Myocyte (in vitro differentiated cells): ENCODE results near the gene FAM114A2. TPM values are rescaled to one million over a fixed set of nuclear protein-coding genes. Genes with fewer than 3 reads are reported as not detected.
"Not testable (repeated sequence)": the region's sequence is repeated elsewhere in the genome, so short reads cannot be mapped to it uniquely, and the experiment has no call there.

Source experiments
- DNase-seq: peaks from one replicate; pipeline ENCODE4 v3.0.0-alpha.2; 2012; ENCODE audit warnings: low read depth
- total RNA-seq: library from RNA; depleted of rRNA; stranded (reverse); fragments of >200 nt; gene quantifications from 2 replicates; pipeline ENCODE4 v1.2.3, GENCODE V29; 2014

The FAM114A2 gene
- total RNA-seq, 1 donor from 2014 or later, result 19.4 TPM

- no peak for DNase-seq
These were observed 10.9 kb upstream of the FAM114A2 start for GRCh38 chr5:154049636-154050035.

DNA sequence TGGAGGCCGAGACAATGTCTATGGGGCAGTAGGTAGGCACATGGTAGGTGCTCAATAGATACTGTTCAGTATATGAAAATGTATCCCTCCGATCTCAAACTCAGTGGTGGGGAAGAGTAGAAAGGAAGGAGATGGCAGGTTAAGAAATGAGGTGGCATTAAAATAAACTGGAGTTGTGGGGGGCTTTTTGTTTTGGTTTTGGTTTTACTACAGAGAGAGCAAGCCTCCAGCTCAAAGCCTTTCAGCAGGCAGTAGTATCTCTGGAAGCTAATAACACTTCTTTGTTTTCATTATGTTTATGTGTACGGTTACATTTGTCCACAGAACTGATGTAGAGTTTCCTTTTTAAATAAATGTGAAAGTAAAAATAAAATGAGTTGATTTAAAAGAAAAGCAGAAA, 8.6 kb upstream of the FAM114A2 start:
- no peak for DNase-seq

DNA sequence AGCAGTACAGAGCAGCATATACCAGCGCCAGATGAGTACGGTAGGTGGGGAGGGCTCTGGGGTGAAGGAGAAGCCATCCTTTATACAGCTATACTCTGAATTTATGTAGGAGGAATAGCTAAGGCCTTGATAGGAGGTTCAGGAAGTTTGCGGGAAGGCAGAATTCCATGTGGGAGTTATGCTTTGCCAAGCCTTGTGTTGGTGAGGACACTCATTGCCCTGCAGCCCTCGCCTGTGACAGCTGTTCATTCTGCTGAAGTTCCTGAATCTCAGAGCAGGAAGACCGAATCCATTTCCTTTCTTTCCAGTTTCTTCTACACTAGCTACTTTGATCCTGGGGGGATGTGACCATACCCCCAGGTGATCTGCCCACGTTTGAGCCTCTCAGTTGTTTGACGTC, 7.8 kb upstream of the FAM114A2 start:
- DNase-seq, result peak; percentile 88

DNA sequence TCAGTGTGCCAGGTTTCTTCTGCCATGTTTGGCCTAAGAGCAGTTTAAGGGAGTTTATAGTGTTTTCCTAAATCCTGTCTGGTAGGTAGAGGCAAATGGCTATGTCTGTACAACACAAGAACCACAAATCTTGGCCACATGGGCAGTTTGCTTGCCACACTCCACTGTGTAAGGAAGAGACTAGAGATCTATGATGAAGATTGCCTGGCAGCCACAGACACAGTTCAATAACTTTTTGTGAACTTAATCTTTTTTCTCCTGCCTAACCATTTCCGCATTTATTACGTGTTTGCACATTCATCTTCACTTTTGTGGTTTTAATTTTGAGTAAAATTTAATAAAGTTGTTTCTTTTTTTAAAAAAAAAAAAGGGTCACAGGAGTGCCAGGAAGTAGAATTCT, 5.9 kb upstream of the FAM114A2 start:
- DNase-seq, result no peak

DNA sequence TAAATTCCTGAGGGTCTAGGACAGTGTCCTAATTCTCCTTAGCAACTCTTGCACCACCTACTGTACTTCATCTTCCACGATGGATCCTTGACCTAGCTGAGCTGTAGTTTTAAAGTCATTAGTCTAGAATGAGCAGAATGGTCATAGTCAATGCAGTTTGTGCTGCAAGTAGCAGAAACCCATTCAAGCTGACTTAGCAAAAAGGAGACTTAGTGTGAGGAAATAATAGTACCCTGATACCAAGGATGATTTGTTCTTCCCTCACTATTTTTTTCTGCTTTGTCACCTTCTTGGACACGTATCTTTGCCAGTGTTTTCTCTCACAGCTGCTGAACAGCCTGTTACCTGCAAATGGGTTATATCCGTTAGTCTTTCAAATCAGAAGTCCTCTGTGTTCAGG, 5.4 kb upstream of the FAM114A2 start:
- no peak for DNase-seq

- DNase-seq, result no peak
These were observed 4.1 kb upstream of the FAM114A2 start for GRCh38 chr5:154042766-154043165.

DNA sequence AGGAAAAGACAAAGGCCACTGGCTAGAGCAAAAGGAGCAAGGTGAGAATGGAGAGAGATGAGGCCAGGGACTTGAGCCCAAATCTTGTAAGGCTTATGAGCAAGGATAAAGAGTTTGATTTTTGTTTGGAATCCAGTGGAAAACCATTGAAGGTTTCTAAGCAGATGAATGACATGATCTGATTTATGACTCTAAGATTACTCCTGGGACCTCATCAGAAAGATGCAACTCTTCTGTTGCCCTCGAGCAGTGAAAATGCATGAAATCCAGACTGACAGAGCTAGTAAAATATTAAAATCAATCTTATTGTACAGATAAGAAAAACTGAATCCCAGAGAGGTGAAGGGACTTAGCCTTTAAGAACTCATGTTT, 734 bp upstream of the FAM114A2 start:
- no peak for DNase-seq

- peak; percentile 69 for DNase-seq
These were observed 426 bp downstream of the FAM114A2 start for GRCh38 chr5:154038261-154038706.

GRCh38 chr5:154034944-154035343, 3.8 kb downstream of the FAM114A2 start:
- DNase-seq, result no peak

GRCh38 chr5:154031937-154032489, 6.7 kb downstream of the FAM114A2 start:
- no peak for DNase-seq

- DNase-seq, result no peak
These were observed 12.8 kb downstream of the FAM114A2 start for GRCh38 chr5:154025951-154026350.

DNA sequence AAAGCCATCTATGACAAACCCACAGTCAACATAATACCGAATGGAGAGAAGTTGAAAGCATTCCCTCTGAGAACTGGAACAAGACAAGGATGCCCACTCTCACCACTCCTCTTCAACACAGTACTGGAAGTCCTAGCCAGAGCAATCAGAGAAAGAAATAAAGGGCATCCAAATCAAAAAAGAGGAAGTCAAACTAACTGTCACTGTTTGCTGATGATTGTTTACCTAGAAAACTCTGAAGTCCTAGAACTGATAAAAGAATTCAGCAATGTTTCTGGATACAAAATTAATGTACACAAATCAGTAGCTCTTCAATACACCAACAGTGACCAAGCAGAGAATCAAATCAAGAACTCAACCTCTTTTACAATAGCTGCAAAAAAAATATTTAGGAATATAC, 19.8 kb downstream of the FAM114A2 start:
- DNase-seq, result not testable (repeated sequence)

DNA sequence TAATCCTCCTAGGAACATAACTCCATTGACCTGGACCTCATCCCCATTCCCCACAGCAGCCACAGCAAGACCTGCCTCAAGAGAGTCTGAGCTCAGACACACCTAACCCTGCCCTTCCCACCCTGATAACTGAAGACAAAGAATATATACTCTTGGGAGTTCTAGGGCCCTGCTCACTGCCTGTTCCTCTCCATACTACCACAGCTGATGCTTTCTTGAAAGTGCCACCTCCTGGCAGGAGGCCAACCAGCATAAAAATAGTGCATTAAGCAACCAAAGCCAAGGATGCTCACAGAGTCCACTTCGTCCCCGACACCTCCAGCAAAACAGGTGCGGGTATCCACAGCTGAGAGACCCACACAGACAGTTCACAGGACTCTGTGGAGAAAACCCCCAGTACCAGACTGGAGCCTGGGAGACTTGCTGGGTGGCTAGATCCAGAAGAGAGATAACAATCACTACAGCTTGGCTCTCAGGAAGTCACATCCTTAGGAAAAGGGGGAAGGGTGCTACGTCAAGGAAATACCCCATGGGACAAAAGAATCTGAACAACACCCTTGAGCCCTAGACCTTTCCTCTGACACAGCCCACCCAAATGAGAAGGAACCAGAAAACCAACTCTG, 23.5 kb downstream of the FAM114A2 start:
- DNase-seq, result peak; percentile 55

DNA sequence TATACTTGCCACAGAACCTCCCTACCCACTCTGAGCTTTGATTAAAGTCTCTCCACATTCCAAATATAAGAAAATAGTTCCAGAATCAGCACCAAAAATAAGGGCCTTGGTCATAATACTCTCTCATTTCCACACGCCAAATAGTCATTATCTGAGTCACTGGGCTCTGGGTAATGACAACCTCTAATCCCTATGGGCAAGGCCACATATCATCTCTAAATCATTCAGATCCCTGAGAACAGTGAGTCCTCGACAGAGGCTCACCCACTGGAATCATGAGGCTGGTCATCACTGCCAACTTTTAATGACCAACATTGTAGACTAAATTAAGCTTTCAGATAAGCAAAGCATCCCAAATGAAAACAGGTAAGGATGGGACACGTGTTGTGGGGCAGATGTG, 28.1 kb downstream of the FAM114A2 start:
- DNase-seq, result peak; percentile 40

GRCh38 chr5:154005648-154006047, 33.1 kb downstream of the FAM114A2 start:
- no peak for DNase-seq

GRCh38 chr5:154002511-154003020, 36.1 kb downstream of the FAM114A2 start:
- no peak for DNase-seq

DNA sequence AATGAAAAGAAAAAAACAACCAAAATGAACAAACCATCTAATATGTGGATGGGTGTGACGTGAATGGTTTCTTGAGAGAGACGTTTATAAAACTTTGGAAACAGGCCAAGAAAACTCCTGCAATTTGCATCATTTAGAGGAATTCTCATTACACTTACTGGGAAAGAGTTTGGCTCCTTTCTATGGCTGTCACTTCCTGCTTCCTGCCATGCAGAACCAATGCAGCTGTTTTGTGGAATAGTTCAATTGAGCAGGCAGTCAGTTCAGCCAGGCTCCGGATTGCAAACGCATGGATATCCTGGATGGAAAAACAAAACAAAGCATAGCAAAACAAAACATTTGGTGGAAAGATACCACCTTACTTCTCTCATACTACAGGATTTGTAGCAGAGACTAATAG, 36.6 kb downstream of the FAM114A2 start:
- DNase-seq, result no peak

DNA sequence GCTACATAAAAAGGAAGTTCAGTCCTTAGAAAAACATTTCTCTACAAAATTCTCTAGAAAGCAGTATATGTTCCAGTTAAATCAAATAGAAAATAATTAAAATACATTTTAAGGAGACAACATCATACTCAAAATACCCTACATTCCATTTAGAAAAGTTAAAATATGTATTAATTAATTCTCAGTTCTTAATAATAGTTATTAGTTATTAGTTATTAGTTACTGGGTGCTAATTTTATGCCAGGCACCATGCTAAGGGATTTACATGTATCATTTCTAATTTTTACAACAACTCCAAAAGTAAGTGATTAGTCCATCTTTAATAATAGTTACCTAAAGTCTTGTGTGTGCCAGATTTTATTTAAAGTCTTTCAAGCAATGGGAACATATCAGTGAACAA, 38.0 kb downstream of the FAM114A2 start:
- DNase-seq, result no peak

GRCh38 chr5:153999995-154000394, 38.7 kb downstream of the FAM114A2 start:
- DNase-seq, result no peak

DNA sequence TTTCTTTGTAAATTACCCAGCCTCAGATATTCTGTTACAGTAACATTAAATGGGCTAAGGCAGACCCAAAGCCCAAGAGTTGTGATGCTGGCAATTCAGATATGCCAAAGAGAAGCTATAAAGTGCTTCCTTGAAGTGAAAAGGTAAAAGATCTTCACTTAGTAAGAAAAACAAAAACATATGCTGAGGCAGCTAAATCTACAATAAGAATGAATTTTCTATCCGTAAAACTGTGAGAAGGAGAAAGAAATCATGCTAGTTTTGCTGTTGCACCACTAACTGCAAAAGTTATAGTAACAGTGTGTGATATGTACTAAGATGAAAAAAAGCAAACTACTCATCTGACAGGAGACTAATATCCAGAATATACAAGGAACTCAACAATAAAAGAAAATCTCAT, 39.9 kb downstream of the FAM114A2 start:
- DNase-seq, result no peak

DNA sequence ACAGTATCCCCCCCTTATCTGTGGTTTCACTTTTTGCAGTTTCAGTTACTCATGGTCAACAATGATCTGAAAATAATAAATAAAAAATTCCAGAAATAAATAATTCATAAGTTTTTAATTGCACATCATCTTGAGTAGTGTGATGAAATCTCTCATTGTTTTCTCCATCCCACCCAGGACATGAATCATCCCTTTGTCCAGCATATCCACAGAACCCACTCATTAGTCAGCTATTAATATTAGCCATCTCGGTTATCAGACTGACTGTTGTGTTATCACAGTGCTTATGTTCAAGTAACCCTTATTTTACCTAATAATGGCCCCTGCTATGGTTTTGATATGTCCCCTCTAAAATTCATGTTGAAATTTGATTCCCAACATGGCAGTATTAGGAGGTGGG, 40.7 kb downstream of the FAM114A2 start:
- DNase-seq, result no peak

- no peak for DNase-seq
These were observed 47.5 kb downstream of the FAM114A2 start for GRCh38 chr5:153991168-153991567.

- no peak for DNase-seq
These were observed 50.2 kb downstream of the FAM114A2 start for GRCh38 chr5:153988510-153988909.
